ENCODE results near the gene JAKMIP1.

The JAKMIP1 gene

DNA sequence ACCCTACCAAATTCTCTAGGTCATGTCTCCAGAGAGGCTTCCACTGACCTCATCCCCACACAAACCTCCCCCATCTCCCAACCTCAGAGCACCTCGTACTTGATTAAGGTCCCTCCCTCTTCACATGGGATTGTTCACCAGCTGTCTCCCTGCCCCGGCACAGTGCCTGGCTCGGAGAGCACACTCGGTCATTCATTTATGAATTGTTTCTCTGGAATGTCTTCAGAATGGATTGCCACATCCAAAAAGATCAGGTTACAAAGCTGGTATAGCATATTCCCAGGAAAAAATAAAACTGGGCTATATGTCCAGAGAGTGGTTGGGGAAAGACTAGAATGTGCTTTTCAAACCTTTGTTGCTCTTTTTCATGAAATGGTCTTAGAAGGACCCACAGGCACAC, 21.6 kb downstream of the JAKMIP1 start:
- Histone ChIP-seq H3K9me3 (ENCODE audit: control insufficient read depth, insufficient read depth, low read length) (no peaks in the 10 kb centered on the region), H3K27me3 (ENCODE audit: control insufficient read depth, insufficient read depth, low read length) (no peaks in the 10 kb centered on the region), H3K36me3 (ENCODE audit: control insufficient read depth, insufficient read depth, low read length) (no peaks in the 10 kb centered on the region), H3K27ac (ENCODE audit: low read length) (no peak overlapping the region), H3K4me3 (ENCODE audit: low read length) (no peak overlapping the region), H3K4me1 (ENCODE audit: control insufficient read depth, insufficient read depth, low read length) (no peaks in the 10 kb centered on the region; the same call in 1 of the 2 replicates)
- WGBS (ENCODE audit: insufficient coverage, insufficient read length) = no CpG with 5 or more reads among the region's 4 CpGs
- DNase-seq (ENCODE audit: low read depth, low spot score) = no peak

DNA sequence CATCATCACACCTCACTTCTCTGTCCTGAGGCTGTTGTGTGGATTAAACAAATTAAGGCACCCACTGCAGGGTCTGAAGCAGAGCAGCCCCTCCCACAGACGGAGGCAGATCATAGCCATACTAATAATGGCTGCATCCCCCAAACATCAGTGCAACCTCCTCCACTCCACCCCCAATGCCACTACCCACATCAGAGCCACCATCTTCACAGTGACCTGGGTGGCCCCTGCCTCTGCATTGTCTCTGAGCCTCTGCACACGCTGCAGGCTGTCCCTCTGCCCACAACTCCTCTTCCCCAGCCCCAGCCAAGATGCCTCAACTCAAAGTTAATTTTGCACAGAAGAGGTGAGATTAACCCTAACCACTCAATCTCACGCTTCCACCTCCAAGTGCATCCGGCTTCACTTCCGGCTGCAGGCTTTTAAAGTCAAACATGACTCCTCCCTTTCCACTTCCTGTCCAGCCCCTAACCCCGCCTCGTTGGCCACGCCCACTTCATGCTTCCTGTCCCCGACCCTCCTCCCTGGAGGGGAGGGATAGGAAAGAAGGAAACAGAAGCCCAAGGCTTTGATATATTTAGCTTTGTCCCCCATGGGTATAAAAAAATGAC, 22.7 kb downstream of the JAKMIP1 start:
- no peaks in the 10 kb centered on the region for H3K27me3 ChIP-seq (ENCODE audit: control insufficient read depth, insufficient read depth, low read length)
- no peak for DNase-seq (ENCODE audit: low read depth, low spot score)
- WGBS (ENCODE audit: insufficient coverage, insufficient read length) = no CpG with 5 or more reads among the region's 9 CpGs
- no peak overlapping the region for H3K4me3 ChIP-seq (ENCODE audit: low read length)
- H3K4me1 ChIP-seq (ENCODE audit: control insufficient read depth, insufficient read depth, low read length) = no peaks in the 10 kb centered on the region; the same call in 1 of the 2 replicates
- no peaks in the 10 kb centered on the region for H3K36me3 ChIP-seq (ENCODE audit: control insufficient read depth, insufficient read depth, low read length)
- no peak overlapping the region for H3K27ac ChIP-seq (ENCODE audit: low read length)
- no peaks in the 10 kb centered on the region for H3K9me3 ChIP-seq (ENCODE audit: control insufficient read depth, insufficient read depth, low read length)

- H3K4me1 ChIP-seq (ENCODE audit: control insufficient read depth, insufficient read depth, low read length) = no peaks in the 10 kb centered on the region; the same call in 1 of the 2 replicates
- no peak overlapping the region for H3K27ac ChIP-seq (ENCODE audit: low read length)
- no peak for DNase-seq (ENCODE audit: low read depth, low spot score)
- H3K36me3 ChIP-seq (ENCODE audit: control insufficient read depth, insufficient read depth, low read length) = no peaks in the 10 kb centered on the region
- no peaks in the 10 kb centered on the region for H3K27me3 ChIP-seq (ENCODE audit: control insufficient read depth, insufficient read depth, low read length)
- no peaks in the 10 kb centered on the region for H3K9me3 ChIP-seq (ENCODE audit: control insufficient read depth, insufficient read depth, low read length)
- WGBS (ENCODE audit: insufficient coverage, insufficient read length) = no CpG with 5 or more reads among the region's 5 CpGs
- no peak overlapping the region for H3K4me3 ChIP-seq (ENCODE audit: low read length)
Observed at GRCh38 chr4:6175426-6175825, 24.9 kb downstream of the JAKMIP1 start.

DNA sequence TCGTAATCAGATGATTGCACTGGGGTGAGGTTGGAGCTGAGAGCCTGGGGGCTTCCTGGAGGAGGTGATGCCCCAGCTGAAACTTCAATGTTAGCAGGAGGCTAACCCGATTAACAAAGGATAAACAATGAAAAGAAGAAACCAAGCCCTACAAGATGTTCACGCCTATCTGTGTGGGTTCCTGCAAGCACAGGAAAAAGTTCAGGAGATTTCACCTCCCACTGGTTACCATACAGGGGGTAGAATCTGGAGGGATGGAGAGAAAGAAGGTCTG, 27.5 kb downstream of the JAKMIP1 start:
- Histone ChIP-seq H3K36me3 (ENCODE audit: control insufficient read depth, insufficient read depth, low read length) (no peaks in the 10 kb centered on the region), H3K27me3 (ENCODE audit: control insufficient read depth, insufficient read depth, low read length) (no peaks in the 10 kb centered on the region), H3K27ac (ENCODE audit: low read length) (no peak overlapping the region), H3K4me1 (ENCODE audit: control insufficient read depth, insufficient read depth, low read length) (no peaks in the 10 kb centered on the region; the same call in 1 of the 2 replicates), H3K9me3 (ENCODE audit: control insufficient read depth, insufficient read depth, low read length) (no peaks in the 10 kb centered on the region), H3K4me3 (ENCODE audit: low read length) (no peak overlapping the region)
- no peak for DNase-seq (ENCODE audit: low read depth, low spot score)
- no CpG with 5 or more reads among the region's 3 CpGs for WGBS (ENCODE audit: insufficient coverage, insufficient read length)

DNA sequence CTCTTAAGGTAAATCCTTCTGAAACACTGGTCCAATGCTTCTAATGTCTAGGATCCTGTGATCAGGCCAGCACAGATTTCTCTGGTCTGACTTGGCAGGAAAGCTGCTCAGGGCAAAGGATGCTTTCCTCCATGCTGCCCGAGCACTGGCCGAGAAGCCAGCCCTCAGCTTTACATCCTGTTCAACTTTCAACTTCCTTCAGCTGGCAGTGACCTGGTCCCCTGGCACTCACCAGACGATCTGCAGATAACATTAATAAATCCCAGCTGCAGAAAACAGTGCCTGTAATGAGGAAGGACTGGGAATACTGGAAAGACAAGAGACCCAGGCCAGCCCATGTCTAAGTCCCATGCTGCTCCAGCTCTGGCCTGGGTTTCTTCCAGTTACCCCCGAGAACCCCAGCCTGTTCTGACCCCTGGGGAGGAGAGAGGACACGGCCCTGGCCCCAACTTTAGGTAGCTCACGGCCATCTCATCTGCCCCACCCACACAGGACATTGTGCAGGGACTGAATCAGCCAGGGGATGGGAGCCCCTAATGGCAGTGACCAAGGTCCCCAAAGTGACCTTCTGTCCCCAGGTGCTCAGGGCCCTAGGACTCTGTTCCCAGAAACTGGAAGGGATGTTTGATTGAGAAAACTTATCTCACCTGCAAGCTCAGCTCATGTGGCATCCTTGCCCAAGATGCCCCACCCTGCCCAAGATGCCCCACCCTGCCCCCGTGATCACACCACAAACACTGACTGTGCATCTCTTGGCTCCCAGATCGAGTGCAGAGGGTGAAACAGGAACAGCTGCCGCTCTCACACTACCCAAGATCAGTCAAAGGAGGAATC, 28.0 kb downstream of the JAKMIP1 start:
- no peak for DNase-seq (ENCODE audit: low read depth, low spot score)

GRCh38 chr4:6169239-6169638, 31.1 kb downstream of the JAKMIP1 start:
- Histone ChIP-seq H3K36me3 (ENCODE audit: control insufficient read depth, insufficient read depth, low read length) (no peaks in the 10 kb centered on the region), H3K4me3 (ENCODE audit: low read length) (no peak overlapping the region), H3K9me3 (ENCODE audit: control insufficient read depth, insufficient read depth, low read length) (no peaks in the 10 kb centered on the region), H3K4me1 (ENCODE audit: control insufficient read depth, insufficient read depth, low read length) (no peaks in the 10 kb centered on the region; the same call in 1 of the 2 replicates), H3K27me3 (ENCODE audit: control insufficient read depth, insufficient read depth, low read length) (no peaks in the 10 kb centered on the region), H3K27ac (ENCODE audit: low read length) (no peak overlapping the region)
- no peak for DNase-seq (ENCODE audit: low read depth, low spot score)
- WGBS (ENCODE audit: insufficient coverage, insufficient read length) = no CpG with 5 or more reads among the region's 4 CpGs

More for the DNA sequence above, 28.0 kb downstream of the JAKMIP1 start:
- no peaks in the 10 kb centered on the region for H3K9me3 ChIP-seq (ENCODE audit: control insufficient read depth, insufficient read depth, low read length)
- no peaks in the 10 kb centered on the region; the same call in 1 of the 2 replicates for H3K4me1 ChIP-seq (ENCODE audit: control insufficient read depth, insufficient read depth, low read length)
- no peaks in the 10 kb centered on the region for H3K36me3 ChIP-seq (ENCODE audit: control insufficient read depth, insufficient read depth, low read length)
- WGBS (ENCODE audit: insufficient coverage, insufficient read length) = no CpG with 5 or more reads among the region's 9 CpGs
- H3K4me3 ChIP-seq (ENCODE audit: low read length) = no peak overlapping the region
- H3K27me3 ChIP-seq (ENCODE audit: control insufficient read depth, insufficient read depth, low read length) = no peaks in the 10 kb centered on the region
- H3K27ac ChIP-seq (ENCODE audit: low read length) = no peak overlapping the region

DNA sequence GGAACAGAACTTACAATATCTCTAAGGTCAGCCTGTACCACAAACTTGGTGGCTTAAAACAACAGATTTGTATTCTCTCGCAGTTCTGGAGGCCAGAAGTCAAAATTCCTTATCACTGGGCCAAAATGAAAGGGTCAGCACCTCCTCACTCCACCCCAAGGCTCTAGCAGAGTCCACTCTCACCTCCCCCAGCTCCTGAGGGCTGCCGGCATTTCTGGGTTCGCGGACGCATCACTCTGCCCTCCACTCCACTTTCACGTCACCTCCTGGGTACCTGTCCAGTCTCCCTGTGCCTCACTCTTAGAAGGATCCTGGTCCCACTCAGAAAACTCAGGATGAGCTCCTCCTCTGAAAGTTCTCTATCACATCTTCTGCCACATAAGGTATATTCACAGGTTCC, 34.6 kb downstream of the JAKMIP1 start:
- Histone ChIP-seq H3K36me3 (ENCODE audit: control insufficient read depth, insufficient read depth, low read length) (no peaks in the 10 kb centered on the region), H3K4me1 (ENCODE audit: control insufficient read depth, insufficient read depth, low read length) (no peaks in the 10 kb centered on the region; the same call in 1 of the 2 replicates), H3K27me3 (ENCODE audit: control insufficient read depth, insufficient read depth, low read length) (no peaks in the 10 kb centered on the region), H3K4me3 (ENCODE audit: low read length) (no peak overlapping the region), H3K27ac (ENCODE audit: low read length) (no peak overlapping the region), H3K9me3 (ENCODE audit: control insufficient read depth, insufficient read depth, low read length) (no peaks in the 10 kb centered on the region)
- WGBS (ENCODE audit: insufficient coverage, insufficient read length) = no CpG with 5 or more reads among the region's 6 CpGs
- no peak for DNase-seq (ENCODE audit: low read depth, low spot score)

GRCh38 chr4:6162885-6163284, 37.5 kb downstream of the JAKMIP1 start:
- Histone ChIP-seq H3K9me3 (ENCODE audit: control insufficient read depth, insufficient read depth, low read length) (no peaks in the 10 kb centered on the region), H3K27me3 (ENCODE audit: control insufficient read depth, insufficient read depth, low read length) (no peaks in the 10 kb centered on the region), H3K4me3 (ENCODE audit: low read length) (no peak overlapping the region), H3K4me1 (ENCODE audit: control insufficient read depth, insufficient read depth, low read length) (no peaks in the 10 kb centered on the region; the same call in 1 of the 2 replicates), H3K27ac (ENCODE audit: low read length) (no peak overlapping the region), H3K36me3 (ENCODE audit: control insufficient read depth, insufficient read depth, low read length) (no peaks in the 10 kb centered on the region)
- DNase-seq (ENCODE audit: low read depth, low spot score) = no peak
- no CpG with 5 or more reads among the region's 6 CpGs for WGBS (ENCODE audit: insufficient coverage, insufficient read length)

- Histone ChIP-seq H3K4me1 (ENCODE audit: control insufficient read depth, insufficient read depth, low read length) (no peaks in the 10 kb centered on the region; the same call in 1 of the 2 replicates), H3K36me3 (ENCODE audit: control insufficient read depth, insufficient read depth, low read length) (no peaks in the 10 kb centered on the region), H3K9me3 (ENCODE audit: control insufficient read depth, insufficient read depth, low read length) (no peaks in the 10 kb centered on the region), H3K27me3 (ENCODE audit: control insufficient read depth, insufficient read depth, low read length) (no peaks in the 10 kb centered on the region), H3K4me3 (ENCODE audit: low read length) (no peak overlapping the region), H3K27ac (ENCODE audit: low read length) (no peak overlapping the region)
- WGBS (ENCODE audit: insufficient coverage, insufficient read length) = no CpG with 5 or more reads among the region's 10 CpGs
- no peak for DNase-seq (ENCODE audit: low read depth, low spot score)
Observed at GRCh38 chr4:6161921-6162464, 38.4 kb downstream of the JAKMIP1 start.

DNA sequence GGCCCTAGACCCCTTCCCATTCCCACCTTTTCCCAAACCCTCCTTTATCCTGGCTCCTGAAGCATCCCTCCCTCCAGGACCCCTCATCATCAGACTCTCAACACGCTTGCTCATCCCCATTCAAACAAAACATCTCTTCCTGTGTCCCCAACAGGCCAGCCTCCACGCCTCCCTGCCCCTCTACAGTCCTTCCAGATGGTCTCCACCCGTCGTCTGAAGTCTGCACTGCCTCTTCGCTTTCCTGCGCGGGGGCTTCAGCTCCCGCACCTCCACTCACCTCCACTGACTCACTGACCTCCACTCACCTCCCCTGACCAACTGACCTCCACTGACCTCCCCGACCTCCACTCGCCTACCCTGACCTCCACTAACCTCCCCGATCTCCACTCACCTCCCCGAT, 39.8 kb downstream of the JAKMIP1 start:
- no peaks in the 10 kb centered on the region for H3K9me3 ChIP-seq (ENCODE audit: control insufficient read depth, insufficient read depth, low read length)
- no peaks in the 10 kb centered on the region; the same call in 1 of the 2 replicates for H3K4me1 ChIP-seq (ENCODE audit: control insufficient read depth, insufficient read depth, low read length)
- DNase-seq (ENCODE audit: low read depth, low spot score) = no peak
- no CpG with 5 or more reads among the region's 12 CpGs for WGBS (ENCODE audit: insufficient coverage, insufficient read length)
- H3K27me3 ChIP-seq (ENCODE audit: control insufficient read depth, insufficient read depth, low read length) = no peaks in the 10 kb centered on the region
- H3K36me3 ChIP-seq (ENCODE audit: control insufficient read depth, insufficient read depth, low read length) = no peaks in the 10 kb centered on the region
- no peak overlapping the region for H3K27ac ChIP-seq (ENCODE audit: low read length)
- H3K4me3 ChIP-seq (ENCODE audit: low read length) = no peak overlapping the region

Measured in iPS DF 6.9 (cell line).